GM19238 (cell line): ENCODE measurements around the gene DCAF15.

Experiments
- DNase-seq: peaks from one replicate; pipeline ENCODE4 v3.0.0; 2011; ENCODE audit warnings: low spot score; ENCODE audit not compliant: insufficient read length

DCAF15 gene

GRCh38 chr19:13976446-13976845 lies 24.1 kb downstream of the DCAF15 start:
- no peak for DNase-seq

GRCh38 chr19:13977803-13978202 lies 25.5 kb downstream of the DCAF15 start:
- no peak for DNase-seq

GRCh38 chr19:13978351-13979243 lies 26.3 kb downstream of the DCAF15 start:
- no peak for DNase-seq

- DNase-seq = no peak
These were observed 26.9 kb downstream of the DCAF15 start for GRCh38 chr19:13979244-13979615.

- no peak for DNase-seq
These were observed 27.4 kb downstream of the DCAF15 start for GRCh38 chr19:13979686-13980085.

- DNase-seq = no peak
These were observed 28.0 kb downstream of the DCAF15 start for GRCh38 chr19:13980340-13980739.

- no peak for DNase-seq
These were observed 28.7 kb downstream of the DCAF15 start for GRCh38 chr19:13981021-13981420.

- no peak for DNase-seq
These were observed 29.2 kb downstream of the DCAF15 start for GRCh38 chr19:13981467-13981866.

- no peak for DNase-seq
These were observed 29.7 kb downstream of the DCAF15 start for GRCh38 chr19:13981988-13982501.

- DNase-seq = no peak
These were observed 30.5 kb downstream of the DCAF15 start for GRCh38 chr19:13982773-13983172.

GRCh38 chr19:13983213-13983889 lies 31.0 kb downstream of the DCAF15 start:
- no peak for DNase-seq

- no peak for DNase-seq
These were observed 31.9 kb downstream of the DCAF15 start for GRCh38 chr19:13984186-13984585.

GRCh38 chr19:13984875-13985741 lies 32.8 kb downstream of the DCAF15 start:
- no peak for DNase-seq

GRCh38 chr19:13985771-13986347 lies 33.5 kb downstream of the DCAF15 start:
- no peak for DNase-seq

GRCh38 chr19:13986348-13986904 lies 34.1 kb downstream of the DCAF15 start:
- DNase-seq = peak; percentile 100

GRCh38 chr19:13987101-13987890 lies 35.0 kb downstream of the DCAF15 start:
- DNase-seq = no peak

GRCh38 chr19:13989487-13989886 lies 37.2 kb downstream of the DCAF15 start:
- DNase-seq = no peak

- no peak for DNase-seq
These were observed 37.8 kb downstream of the DCAF15 start for GRCh38 chr19:13990085-13990484.

GRCh38 chr19:13992025-13992424 lies 39.7 kb downstream of the DCAF15 start:
- no peak for DNase-seq
